HG03135 (cell line): Measurements from ENCODE around the gene KIAA1328.
"Not testable (repeated sequence)": the region's sequence is repeated elsewhere in the genome, so short reads cannot be mapped to it uniquely, and the experiment has no call there.

Experiments used
- ATAC-seq: cut with Tn5 transposase; IDR thresholded peaks from one replicate; pipeline ENCODE4 v1.9.1; 2021; ENCODE audit warnings: mild to moderate bottlenecking, moderate library complexity; ENCODE audit not compliant: unreplicated experiment

The KIAA1328 gene

GRCh38 chr18:37124516-37124915, 295.6 kb downstream of the KIAA1328 start:
- no peak for ATAC-seq

- no peak for ATAC-seq
These were observed 306.2 kb downstream of the KIAA1328 start for GRCh38 chr18:37135177-37135576.

GRCh38 chr18:37138456-37138855, 309.5 kb downstream of the KIAA1328 start:
- ATAC-seq, result no peak

GRCh38 chr18:37139876-37140275, 310.9 kb downstream of the KIAA1328 start:
- ATAC-seq, result no peak

GRCh38 chr18:37144921-37145320, 316.0 kb downstream of the KIAA1328 start:
- ATAC-seq, result no peak

GRCh38 chr18:37156330-37156942, 327.5 kb downstream of the KIAA1328 start:
- ATAC-seq, result no peak

- ATAC-seq, result no peak
These were observed 331.3 kb downstream of the KIAA1328 start for GRCh38 chr18:37160038-37160820.

GRCh38 chr18:37161491-37161890, 332.6 kb downstream of the KIAA1328 start:
- ATAC-seq, result no peak

- ATAC-seq, result no peak
These were observed 333.6 kb downstream of the KIAA1328 start for GRCh38 chr18:37162551-37162950.

- no peak for ATAC-seq
These were observed 334.2 kb downstream of the KIAA1328 start for GRCh38 chr18:37163119-37163518.

- no peak for ATAC-seq
These were observed 337.6 kb downstream of the KIAA1328 start for GRCh38 chr18:37166491-37166890.

GRCh38 chr18:37166966-37167365, 338.0 kb downstream of the KIAA1328 start:
- not testable (repeated sequence) for ATAC-seq

- no peak for ATAC-seq
These were observed 342.1 kb downstream of the KIAA1328 start for GRCh38 chr18:37170984-37171383.

- no peak for ATAC-seq
These were observed 344.5 kb downstream of the KIAA1328 start for GRCh38 chr18:37173384-37173783.

- no peak for ATAC-seq
These were observed 347.0 kb downstream of the KIAA1328 start for GRCh38 chr18:37175727-37176620.

GRCh38 chr18:37176621-37176934, 347.7 kb downstream of the KIAA1328 start:
- no peak for ATAC-seq

- ATAC-seq, result no peak
These were observed 350.5 kb downstream of the KIAA1328 start for GRCh38 chr18:37179384-37179783.

GRCh38 chr18:37180086-37180485, 351.2 kb downstream of the KIAA1328 start:
- ATAC-seq, result no peak

- no peak for ATAC-seq
These were observed 353.6 kb downstream of the KIAA1328 start for GRCh38 chr18:37182340-37183135.

GRCh38 chr18:37184209-37184868, 355.4 kb downstream of the KIAA1328 start:
- no peak for ATAC-seq
